Activated naive CD4-positive, alpha-beta T cell treated with anti-CD3 and anti-CD28 coated beads for 36 hours (primary cell): Measurements from ENCODE around the gene WBP2NL. TPM values are rescaled to one million over a fixed set of nuclear protein-coding genes. Genes with fewer than 3 reads are reported as not detected.
A peak's percentile ranks its signal among the peaks of the same experiment; 100 is the strongest.
"Not testable (repeated sequence)": the region's sequence is repeated elsewhere in the genome, so short reads cannot be mapped to it uniquely, and the experiment has no call there.

Source experiments
- CTCF ChIA-PET: fragments of 350-600 bp; sonication (Branson Sonifier 250); formaldehyde crosslinking; loops from one replicate; lab custom pipeline; 2021; ENCODE audit warnings: antibody characterized with exemption; lab: Charles Lee
- DNase-seq: peaks from one replicate; pipeline ENCODE4 v3.0.0-alpha.2; 2020
- H3K27ac Mint-ChIP-seq: one replicate; pipeline ENCODE4 v1.8.0; 2021; ENCODE audit warnings: mild to moderate bottlenecking, mixed read lengths
- H3K27me3 Mint-ChIP-seq: one replicate; pipeline ENCODE4 v1.8.0; 2021; ENCODE audit warnings: low read depth, mixed read lengths
- H3K36me3 Mint-ChIP-seq: one replicate; pipeline ENCODE4 v1.8.0; 2021; ENCODE audit warnings: low read depth, mixed read lengths
- H3K4me1 Mint-ChIP-seq: one replicate; pipeline ENCODE4 v1.8.0; 2021; ENCODE audit warnings: low read depth, mixed read lengths
- H3K4me3 Mint-ChIP-seq: one replicate; pipeline ENCODE4 v1.8.0; 2021; ENCODE audit warnings: mild to moderate bottlenecking, moderate library complexity, mixed read lengths
- H3K9me3 Mint-ChIP-seq: one replicate; pipeline ENCODE4 v1.8.0; 2021; ENCODE audit warnings: mixed read lengths
- intact Hi-C: fragments of 100-400 bp; cut with micrococcal nuclease; formaldehyde crosslinking; loops from one replicate; pipeline ENCODE4 v1.15.1; 2023
- total RNA-seq, 2 experiments: library from RNA; stranded (reverse); gene quantifications; one replicate each; pipeline ENCODE4 v1.2.3, GENCODE V29; 2021

WBP2NL gene
- total RNA-seq, 2 experiments from 2014 or later: 0.50 to 0.74 TPM

DNA sequence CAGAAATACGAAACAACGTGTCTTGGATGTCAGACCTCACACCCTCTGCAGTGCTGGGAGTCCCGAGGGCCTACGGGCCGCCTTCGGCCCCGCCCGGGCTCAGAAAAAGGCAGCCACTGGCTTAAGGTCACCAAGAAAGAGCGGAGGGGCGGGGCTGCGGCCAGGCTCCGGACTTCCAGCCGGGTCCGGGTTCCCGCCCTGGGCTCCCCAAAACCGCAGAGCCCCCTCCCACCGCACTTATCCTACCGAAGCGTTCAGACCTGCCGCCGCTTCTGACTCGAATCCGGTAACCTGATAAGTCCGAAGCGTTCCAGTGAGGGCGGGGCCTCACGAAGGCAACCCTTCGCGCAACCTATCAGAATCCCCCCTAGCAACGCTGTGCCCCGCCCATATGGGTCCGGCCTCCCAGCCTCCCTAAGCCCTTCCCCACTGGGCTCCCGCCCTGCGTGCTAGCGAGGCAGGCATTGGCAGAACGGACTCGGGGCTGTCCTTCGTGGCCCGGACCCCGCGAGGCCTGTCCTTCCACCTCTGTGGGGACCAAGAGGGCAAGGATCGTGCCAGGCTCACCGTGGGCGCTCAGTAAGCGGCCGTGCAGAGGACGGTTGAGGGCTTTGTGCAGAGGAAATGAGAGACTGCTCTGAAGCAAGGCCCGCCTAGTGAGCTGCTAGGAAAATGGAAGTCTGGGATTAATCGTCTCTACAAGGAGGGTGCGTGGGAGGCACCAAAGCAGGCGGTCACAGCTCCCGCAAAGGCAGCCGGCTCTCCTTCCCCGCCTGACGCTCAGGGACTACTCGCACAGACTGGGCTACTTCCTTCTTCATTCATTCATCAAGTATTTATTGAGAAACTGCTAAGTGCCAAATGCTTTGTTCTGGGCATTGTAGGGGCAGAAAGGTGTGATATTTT is 72.2 kb downstream of the WBP2NL start, which contains the start of gene NAGA:
Gene NAGA (minus strand): TSS at position 296 of the 906 bp plus-strand sequence. CDS start 515 bp downstream, outside the sequence.
- H3K36me3 Mint-ChIP-seq: peaks cover 7% of the 10 kb centered on the region
- DNase-seq: peak; percentile 96
- peak within 1 kb of the TSS; percentile 87 for H3K4me3 Mint-ChIP-seq
- no peaks in the 10 kb centered on the region for H3K9me3 Mint-ChIP-seq
- intact Hi-C loops: loop anchor here (1.0 to 5.0 kb wide), 7 partner anchors 20 to 383 kb away; partner anchors contain the start of genes NDUFA6, SNU13 and WBP2NL
- CTCF ChIA-PET: no interaction called here
- H3K4me1 Mint-ChIP-seq: peaks cover 34% of the 10 kb centered on the region
- H3K27me3 Mint-ChIP-seq: no peaks in the 10 kb centered on the region
- peak within 1 kb of the TSS; percentile 88 for H3K27ac Mint-ChIP-seq

DNA sequence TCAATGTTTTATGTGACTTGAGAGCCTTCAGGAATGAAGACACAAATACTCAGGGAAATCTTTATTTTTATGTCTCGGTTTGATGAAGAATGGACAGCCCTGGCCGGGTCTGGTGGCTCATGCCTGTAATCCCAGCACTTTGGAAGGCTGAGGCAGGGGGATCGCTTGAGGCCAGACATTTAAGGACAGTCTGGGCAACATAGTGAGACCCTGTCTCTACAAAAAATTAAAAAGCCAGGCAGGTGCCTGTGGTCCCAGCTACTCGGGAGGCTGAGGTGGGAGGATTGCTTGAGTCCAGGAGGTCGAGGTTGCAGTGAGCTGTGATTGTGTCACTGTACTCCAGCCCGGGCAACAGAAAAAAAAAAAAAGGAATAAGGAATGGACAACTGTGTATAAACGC is 72.9 kb downstream of the WBP2NL start:
- intact Hi-C loops: loop anchor here (5.0 kb wide), 4 partner anchors 249 to 384 kb away; partner anchors contain the start of gene SNU13
- Mint-ChIP-seq H3K4me3 (peak overlapping the region; percentile 87), H3K27ac (peak overlapping the region; percentile 88), H3K4me1 (peaks cover 34% of the 10 kb centered on the region)
- H3K27me3 Mint-ChIP-seq, H3K9me3 Mint-ChIP-seq, H3K36me3 Mint-ChIP-seq, DNase-seq, CTCF ChIA-PET: not testable (repeated sequence)

DNA sequence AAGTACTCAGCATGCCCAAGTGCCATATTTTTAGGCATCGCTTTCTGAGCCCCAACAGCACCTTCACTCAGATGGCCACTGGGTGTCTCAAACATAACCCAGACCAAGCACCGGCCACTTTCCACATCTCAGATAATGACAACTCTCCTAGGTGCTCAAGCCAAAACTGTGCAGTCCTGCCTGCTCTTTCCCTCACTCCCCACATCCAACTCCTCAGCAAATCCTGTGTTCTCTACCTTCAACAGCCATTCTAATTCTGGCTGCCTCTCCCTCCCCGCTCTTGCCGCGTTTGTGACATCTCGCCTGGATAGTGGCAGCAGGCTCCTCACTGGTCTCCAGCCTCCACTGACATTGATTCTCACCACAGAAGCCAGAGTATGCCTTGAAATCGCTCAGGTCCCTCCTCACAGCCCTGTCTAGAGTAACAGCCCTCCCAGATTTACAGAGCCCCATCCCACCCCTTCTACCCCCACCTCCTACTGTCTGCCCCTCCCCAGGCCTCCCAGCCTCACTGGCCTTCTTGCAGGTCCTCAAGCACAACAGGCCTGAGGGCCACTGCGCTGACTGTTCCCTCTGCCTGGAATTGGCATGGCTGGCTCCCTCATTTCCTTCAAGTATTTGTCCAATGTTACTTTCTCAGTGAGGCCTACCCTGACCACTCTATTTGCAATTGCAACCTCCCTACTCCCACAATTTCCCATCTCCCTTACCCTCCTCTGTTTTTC is 74.2 kb downstream of the WBP2NL start:
- Mint-ChIP-seq H3K27me3 (no peaks in the 10 kb centered on the region), H3K36me3 (peaks cover 1% of the 10 kb centered on the region), H3K4me3 (peak overlapping the region; percentile 56), H3K9me3 (no peaks in the 10 kb centered on the region), H3K27ac (no peak overlapping the region), H3K4me1 (peaks cover 34% of the 10 kb centered on the region)
- intact Hi-C loops: loop anchor here (5.0 kb wide), 4 partner anchors 250 to 385 kb away; partner anchors contain the start of gene SNU13
- DNase-seq: no peak
- CTCF ChIA-PET: no interaction called here

DNA sequence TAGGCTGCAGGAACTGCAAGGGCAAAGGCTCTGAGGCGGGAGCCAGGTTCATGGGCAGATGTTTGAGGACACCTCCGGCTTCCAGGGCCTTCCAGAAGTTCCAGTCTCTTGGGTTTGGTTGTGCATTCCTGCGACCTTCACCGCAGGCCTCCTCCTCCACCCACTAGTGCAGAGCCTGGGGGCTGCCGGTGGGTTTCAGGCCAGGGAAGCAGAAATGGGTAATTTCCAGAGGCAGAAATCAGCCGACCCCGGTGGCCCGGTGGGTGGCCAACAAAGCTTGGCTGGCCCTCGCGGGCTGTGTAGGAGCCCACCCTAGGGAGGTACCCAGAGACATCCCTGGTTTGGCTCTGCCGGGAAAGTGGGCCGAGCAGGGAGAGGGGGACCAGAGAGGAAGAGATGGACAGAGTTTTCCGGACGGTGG is 75.0 kb downstream of the WBP2NL start:
- no peaks in the 10 kb centered on the region for H3K36me3 Mint-ChIP-seq
- no peaks in the 10 kb centered on the region for H3K27me3 Mint-ChIP-seq
- intact Hi-C loops: loop anchor here (1.0 to 5.0 kb wide), 5 partner anchors 107 to 386 kb away; partner anchors contain the start of gene SNU13
- no peaks in the 10 kb centered on the region for H3K9me3 Mint-ChIP-seq
- peaks cover 35% of the 10 kb centered on the region for H3K4me1 Mint-ChIP-seq
- CTCF ChIA-PET: interaction anchor here (3.0 kb wide), 1 partner anchor 108 kb away, joined by 16 read pairs; no protein-coding TSS in a partner anchor
- no peak for DNase-seq
- peak overlapping the region; percentile 56 for H3K4me3 Mint-ChIP-seq
- no peak overlapping the region for H3K27ac Mint-ChIP-seq

DNA sequence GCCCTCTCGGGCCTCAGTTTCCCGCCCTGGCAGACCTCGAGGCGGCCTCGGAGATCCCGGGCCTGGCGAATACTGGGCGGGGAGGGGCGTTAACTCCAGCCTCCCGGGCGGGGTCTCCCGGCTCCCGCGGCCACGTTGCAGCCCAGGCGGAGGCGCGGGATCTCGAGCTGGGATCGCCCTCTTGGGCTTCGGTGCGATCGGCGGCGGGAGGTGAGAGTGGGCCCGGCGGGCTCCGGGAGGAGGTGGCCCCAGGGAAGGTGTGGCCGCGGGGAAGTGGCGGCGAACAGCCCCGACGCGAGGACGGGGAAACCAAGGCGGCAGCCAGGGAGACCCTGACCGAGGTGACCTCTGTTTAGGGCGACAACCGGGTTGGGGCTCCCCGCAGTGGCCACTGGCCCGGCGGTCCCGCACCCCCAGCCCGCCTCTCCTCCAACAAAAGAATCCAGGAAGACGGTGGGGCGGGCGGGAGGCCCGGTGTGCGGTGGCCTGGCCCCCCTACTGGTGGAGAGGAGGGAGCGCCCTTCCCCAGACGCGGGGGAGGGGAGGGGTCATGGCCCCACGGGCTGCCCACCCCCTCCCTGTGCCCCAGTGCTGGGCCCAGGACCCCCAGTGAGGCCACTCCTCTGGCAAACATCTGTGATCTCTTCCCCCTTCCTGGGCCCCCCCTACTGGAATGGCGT is 75.7 kb downstream of the WBP2NL start, which contains the start of gene PHETA2:
Gene PHETA2 (plus strand): TSS at position 117 of the 680 bp plus-strand sequence. CDS start 3,046 bp downstream, outside the sequence.
- H3K9me3 Mint-ChIP-seq: no peaks in the 10 kb centered on the region
- CTCF ChIA-PET: interaction anchor here (3.0 kb wide), 1 partner anchor 109 kb away, joined by 16 read pairs; no protein-coding TSS in a partner anchor
- intact Hi-C loops: loop anchor here (1.0 to 5.0 kb wide), 5 partner anchors 108 to 387 kb away; partner anchors contain the start of gene SNU13
- peaks cover 34% of the 10 kb centered on the region for H3K4me1 Mint-ChIP-seq
- H3K27me3 Mint-ChIP-seq: no peaks in the 10 kb centered on the region
- H3K36me3 Mint-ChIP-seq: no peaks in the 10 kb centered on the region
- H3K4me3 Mint-ChIP-seq: peak within 1 kb of the TSS; percentile 60
- peak; percentile 65 for DNase-seq
- H3K27ac Mint-ChIP-seq: no peak within 1 kb of the TSS

DNA sequence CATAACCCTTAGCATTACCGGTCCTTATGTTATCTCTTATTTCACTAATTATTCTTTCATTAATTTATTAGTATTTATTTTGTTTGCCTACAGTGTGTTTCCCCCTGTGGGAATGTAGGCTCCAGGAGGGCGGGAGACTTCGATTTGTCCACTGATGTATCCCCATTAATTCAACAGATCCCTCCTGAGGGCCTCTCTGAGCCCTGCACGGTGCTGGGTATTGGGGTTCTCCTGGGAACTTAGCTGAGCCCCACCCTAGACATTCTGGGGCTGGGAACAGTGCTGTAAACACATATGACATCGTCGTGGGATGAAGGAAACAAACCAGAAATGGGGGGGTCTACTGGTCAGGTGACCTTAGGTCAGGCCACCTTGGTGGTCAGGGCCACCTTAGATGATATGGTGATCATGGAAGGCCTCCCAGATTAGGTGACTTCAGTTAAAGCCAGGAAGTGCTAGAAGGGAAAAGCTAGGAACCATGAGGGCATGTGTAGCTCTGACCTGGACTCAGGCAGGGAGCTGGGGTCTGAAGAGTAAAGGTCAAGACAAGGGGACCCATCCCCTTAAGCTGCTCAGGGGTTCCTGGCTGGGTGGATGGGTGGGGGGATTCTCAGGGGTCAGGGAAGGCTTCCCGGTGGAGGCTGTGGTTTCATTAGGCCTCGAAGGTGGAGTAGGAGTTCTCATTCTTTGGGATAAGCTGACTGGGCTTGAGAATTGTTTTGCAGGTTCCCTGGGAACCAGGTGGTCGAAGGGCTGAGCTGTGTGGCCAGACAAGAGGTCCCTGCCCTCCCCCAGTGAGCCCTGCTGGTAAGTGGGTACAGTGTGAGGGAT is 76.5 kb downstream of the WBP2NL start:
- H3K27ac Mint-ChIP-seq: no peak overlapping the region
- no peaks in the 10 kb centered on the region for H3K9me3 Mint-ChIP-seq
- no peak for DNase-seq
- CTCF ChIA-PET: interaction anchor here (0.7 to 3.0 kb wide), 6 partner anchors 15 to 369 kb away, joined by 3 to 16 read pairs (median 4); no protein-coding TSS in a partner anchor
- H3K4me3 Mint-ChIP-seq: peak overlapping the region; percentile 44
- peaks cover 33% of the 10 kb centered on the region for H3K4me1 Mint-ChIP-seq
- H3K27me3 Mint-ChIP-seq: no peaks in the 10 kb centered on the region
- H3K36me3 Mint-ChIP-seq: no peaks in the 10 kb centered on the region
- intact Hi-C loops: loop anchor here (1.0 to 5.0 kb wide), 5 partner anchors 109 to 388 kb away; partner anchors contain the start of gene SNU13

DNA sequence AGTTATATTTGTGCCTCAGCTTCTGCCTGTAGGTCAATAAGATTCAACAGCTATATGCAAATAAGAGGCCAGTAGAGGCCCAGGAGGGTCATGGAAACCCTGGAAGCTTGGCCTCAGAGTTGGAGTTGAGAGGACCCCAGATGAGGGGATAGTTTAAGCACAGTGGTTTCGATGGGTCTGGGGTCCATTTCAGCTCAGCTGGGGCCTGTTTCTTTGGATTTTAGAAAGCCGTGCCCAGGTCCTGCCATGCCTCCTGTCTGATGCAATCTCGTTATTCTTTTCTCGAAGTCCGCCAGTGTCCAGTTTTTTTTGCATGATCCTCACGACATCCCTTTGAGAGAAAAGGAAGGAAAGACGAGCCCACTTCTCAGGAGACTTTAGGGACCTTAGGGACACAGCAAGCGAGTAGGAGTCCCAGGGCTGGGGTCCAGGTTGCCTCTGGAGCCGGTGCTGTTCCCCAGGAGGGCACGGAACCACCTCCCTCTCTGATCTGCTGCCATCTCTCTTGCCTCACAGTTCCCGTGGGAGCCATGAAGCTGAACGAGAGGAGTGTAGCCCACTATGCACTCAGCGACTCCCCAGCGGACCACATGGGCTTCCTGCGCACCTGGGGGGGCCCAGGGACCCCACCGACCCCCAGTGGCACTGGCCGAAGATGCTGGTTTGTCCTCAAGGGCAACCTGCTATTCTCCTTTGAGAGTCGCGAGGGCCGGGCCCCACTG is 78.3 kb downstream of the WBP2NL start:
- Mint-ChIP-seq H3K9me3 (no peaks in the 10 kb centered on the region), H3K36me3 (peaks cover 3% of the 10 kb centered on the region), H3K4me1 (peaks cover 34% of the 10 kb centered on the region), H3K4me3 (no peak overlapping the region), H3K27me3 (no peaks in the 10 kb centered on the region), H3K27ac (no peak overlapping the region)
- intact Hi-C loops: no loop called here
- DNase-seq: no peak
- CTCF ChIA-PET: interaction anchor here (3.0 kb wide), 1 partner anchor 111 kb away, joined by 16 read pairs; no protein-coding TSS in a partner anchor

DNA sequence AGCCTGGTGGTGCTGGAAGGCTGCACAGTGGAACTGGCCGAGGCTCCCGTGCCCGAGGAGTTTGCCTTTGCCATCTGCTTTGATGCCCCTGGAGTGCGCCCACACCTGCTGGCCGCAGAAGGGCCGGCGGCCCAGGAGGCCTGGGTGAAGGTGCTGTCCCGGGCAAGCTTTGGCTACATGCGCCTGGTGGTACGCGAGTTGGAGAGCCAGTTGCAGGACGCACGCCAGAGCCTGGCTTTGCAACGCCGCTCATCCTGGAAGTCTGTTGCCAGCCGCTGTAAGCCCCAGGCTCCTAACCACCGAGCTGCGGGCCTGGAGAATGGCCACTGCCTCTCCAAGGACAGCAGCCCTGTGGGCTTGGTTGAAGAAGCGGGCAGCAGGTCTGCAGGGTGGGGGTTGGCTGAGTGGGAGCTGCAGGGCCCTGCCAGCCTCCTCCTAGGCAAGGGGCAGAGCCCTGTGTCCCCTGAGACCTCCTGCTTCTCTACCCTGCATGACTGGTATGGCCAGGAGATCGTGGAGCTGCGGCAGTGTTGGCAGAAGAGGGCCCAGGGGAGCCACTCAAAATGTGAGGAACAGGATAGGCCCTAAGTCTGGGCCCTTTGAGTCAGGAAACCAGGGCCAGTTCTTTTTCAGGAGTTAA is 79.0 kb downstream of the WBP2NL start:
- peak overlapping the region; percentile 50 for H3K27ac Mint-ChIP-seq
- H3K4me1 Mint-ChIP-seq: peaks cover 36% of the 10 kb centered on the region
- no peak overlapping the region for H3K4me3 Mint-ChIP-seq
- DNase-seq: no peak
- intact Hi-C loops: loop anchor here (2.0 kb wide), 1 partner anchor 131 kb away; the partner anchor contains the start of gene CENPM
- peaks cover 7% of the 10 kb centered on the region for H3K36me3 Mint-ChIP-seq
- no peaks in the 10 kb centered on the region for H3K9me3 Mint-ChIP-seq
- CTCF ChIA-PET: interaction anchor here (1.4 to 2.4 kb wide), 2 partner anchors 111 to 367 kb away, joined by 3 to 6 read pairs; no protein-coding TSS in a partner anchor
- H3K27me3 Mint-ChIP-seq: no peaks in the 10 kb centered on the region
